HG03025 (cell line): ENCODE results near the gene GNPTG.

Source experiments
- ATAC-seq: cut with Tn5 transposase; IDR thresholded peaks from one replicate; pipeline ENCODE4 v1.9.1; 2021; ENCODE audit warnings: mild to moderate bottlenecking, moderate library complexity; ENCODE audit not compliant: unreplicated experiment, low FRiP score

The GNPTG gene

GRCh38 chr16:1332618-1333148 lies 19.0 kb upstream of the GNPTG start:
- no peak for ATAC-seq

- no peak for ATAC-seq
These were observed 18.4 kb upstream of the GNPTG start, which contains the start of gene BAIAP3 for GRCh38 chr16:1333149-1333812. TSS of gene BAIAP3 (plus strand) at chr16:1333645. CDS start at chr16:1338550, 4,905 bp downstream.

- ATAC-seq, result no peak
These were observed 17.7 kb upstream of the GNPTG start for GRCh38 chr16:1333854-1334700.

GRCh38 chr16:1334739-1335138 lies 17.0 kb upstream of the GNPTG start:
- no peak for ATAC-seq

GRCh38 chr16:1335211-1335971 lies 16.3 kb upstream of the GNPTG start:
- no peak for ATAC-seq

GRCh38 chr16:1335996-1336395 lies 15.7 kb upstream of the GNPTG start:
- ATAC-seq, result no peak

- ATAC-seq, result no peak
These were observed 15.1 kb upstream of the GNPTG start for GRCh38 chr16:1336619-1337018.

GRCh38 chr16:1337486-1337885 lies 14.2 kb upstream of the GNPTG start:
- ATAC-seq, result no peak

- ATAC-seq, result no peak
These were observed 13.5 kb upstream of the GNPTG start for GRCh38 chr16:1338119-1338730.

- no peak for ATAC-seq
These were observed 12.7 kb upstream of the GNPTG start for GRCh38 chr16:1338855-1339675.

GRCh38 chr16:1340730-1341494 lies 10.8 kb upstream of the GNPTG start:
- no peak for ATAC-seq

GRCh38 chr16:1341495-1342420 lies 10.0 kb upstream of the GNPTG start:
- ATAC-seq, result no peak

GRCh38 chr16:1342526-1343427 lies 9.0 kb upstream of the GNPTG start:
- ATAC-seq, result peak; percentile 70

- ATAC-seq, result no peak
These were observed 8.1 kb upstream of the GNPTG start for GRCh38 chr16:1343428-1344242.

- no peak for ATAC-seq
These were observed 7.2 kb upstream of the GNPTG start for GRCh38 chr16:1344499-1344898.

GRCh38 chr16:1345087-1345486 lies 6.6 kb upstream of the GNPTG start:
- ATAC-seq, result no peak
